GM21619 (cell line): Measurements from ENCODE around the gene POLE.

Experiments
- ATAC-seq: cut with Tn5 transposase; IDR thresholded peaks from one replicate; pipeline ENCODE4 v1.9.1; 2021; ENCODE audit not compliant: unreplicated experiment

The POLE gene

DNA sequence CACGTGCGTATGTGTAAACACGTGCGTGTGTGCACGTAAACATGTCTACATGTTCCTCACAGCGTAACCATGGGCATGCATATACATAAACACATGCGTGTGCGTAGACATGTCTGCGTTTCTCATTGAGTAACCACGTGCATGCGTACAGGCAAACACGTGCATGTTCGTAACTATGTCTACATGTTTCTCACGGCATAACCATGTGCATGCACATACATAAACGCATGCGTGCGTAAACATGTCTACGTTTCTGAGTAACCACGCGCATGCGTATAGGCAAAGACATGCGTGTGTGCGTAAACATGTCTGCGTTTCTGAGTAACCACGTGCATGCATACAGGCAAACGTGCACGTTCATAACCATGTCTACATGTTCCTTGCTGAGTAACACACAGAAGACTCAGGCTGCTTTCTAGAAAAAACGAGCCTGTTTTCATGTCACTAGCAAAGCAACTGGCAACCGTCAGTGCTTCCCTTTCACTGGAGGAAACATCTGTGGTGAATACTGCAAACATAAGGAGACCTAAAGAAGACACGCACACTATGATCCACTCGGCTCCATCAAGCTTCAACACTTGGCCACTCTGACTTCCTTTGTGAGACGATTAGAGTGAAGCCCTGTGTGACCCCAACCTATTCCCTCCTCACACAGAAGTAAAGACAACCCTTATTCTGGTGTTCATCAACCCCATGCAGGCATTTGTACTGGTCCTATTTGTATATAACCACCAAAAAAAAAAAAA, 28.8 kb downstream of the POLE start:
- no peak for ATAC-seq

DNA sequence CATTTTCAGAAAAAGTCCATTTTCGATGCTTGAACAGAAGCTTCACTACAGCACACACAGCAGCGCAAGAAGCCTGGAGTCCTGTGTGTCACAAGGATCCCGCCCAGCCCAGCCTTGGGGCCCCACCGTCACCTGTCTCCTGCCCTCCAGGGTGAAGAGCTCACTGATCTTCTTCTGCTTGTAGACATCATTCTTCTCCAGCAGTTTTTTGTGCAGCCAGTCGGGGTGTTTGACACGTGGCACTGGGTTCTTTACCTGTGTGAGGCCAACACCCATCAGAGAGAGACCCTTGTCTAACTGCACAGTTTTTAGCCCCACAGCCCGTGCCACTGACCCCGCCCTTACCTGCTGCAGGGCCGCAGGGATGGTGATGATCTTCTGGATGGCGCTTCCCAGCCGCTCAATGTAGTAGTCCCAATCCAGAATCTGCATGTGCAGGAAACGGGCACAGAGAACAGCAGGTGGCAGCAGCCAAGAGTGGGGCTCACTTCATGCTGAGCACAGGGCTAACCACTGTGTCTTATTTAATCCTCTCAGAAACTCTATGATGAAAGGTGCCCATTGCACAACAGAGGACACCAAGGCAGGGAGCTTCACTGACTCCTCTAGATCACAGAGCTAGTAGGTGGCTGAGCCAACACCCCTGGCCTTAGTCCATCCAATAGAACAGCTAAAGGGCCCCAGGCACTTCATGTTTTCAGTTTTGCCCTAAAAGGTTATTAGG, 30.0 kb downstream of the POLE start:
- ATAC-seq = no peak

DNA sequence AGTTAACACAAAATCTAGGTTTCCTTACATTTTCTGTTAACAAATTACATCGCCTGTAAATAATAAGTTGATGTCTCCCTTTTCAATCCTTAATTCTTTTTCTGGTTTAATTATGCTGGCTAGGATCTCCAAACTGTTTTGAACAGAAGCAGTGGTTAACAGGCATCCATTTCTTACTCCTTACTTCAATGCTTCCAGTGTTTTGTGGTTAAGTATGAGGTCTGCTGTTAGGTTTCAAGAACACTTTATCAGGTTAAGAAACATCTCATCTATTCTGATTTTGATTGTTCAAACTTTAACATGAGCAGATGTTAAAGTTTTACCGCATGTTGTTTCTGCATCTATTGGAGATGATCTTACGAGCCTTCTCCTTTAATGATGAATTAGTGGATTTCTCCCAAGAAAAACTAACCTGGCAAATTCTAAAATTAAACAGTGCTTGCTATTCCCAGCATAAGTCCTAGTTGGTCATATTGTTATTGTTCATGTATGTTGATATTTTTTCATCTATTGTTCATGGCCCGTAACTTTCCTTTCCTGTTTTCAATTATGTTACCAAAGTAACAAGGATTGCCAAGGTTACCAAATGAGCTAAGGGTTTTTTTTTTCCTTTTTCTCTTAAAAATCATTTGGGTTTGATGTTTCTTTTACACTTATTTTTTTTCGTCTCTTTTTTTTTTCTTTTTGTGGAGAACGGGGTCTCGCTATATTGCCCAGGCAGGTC, 33.4 kb downstream of the POLE start:
- ATAC-seq = no peak

DNA sequence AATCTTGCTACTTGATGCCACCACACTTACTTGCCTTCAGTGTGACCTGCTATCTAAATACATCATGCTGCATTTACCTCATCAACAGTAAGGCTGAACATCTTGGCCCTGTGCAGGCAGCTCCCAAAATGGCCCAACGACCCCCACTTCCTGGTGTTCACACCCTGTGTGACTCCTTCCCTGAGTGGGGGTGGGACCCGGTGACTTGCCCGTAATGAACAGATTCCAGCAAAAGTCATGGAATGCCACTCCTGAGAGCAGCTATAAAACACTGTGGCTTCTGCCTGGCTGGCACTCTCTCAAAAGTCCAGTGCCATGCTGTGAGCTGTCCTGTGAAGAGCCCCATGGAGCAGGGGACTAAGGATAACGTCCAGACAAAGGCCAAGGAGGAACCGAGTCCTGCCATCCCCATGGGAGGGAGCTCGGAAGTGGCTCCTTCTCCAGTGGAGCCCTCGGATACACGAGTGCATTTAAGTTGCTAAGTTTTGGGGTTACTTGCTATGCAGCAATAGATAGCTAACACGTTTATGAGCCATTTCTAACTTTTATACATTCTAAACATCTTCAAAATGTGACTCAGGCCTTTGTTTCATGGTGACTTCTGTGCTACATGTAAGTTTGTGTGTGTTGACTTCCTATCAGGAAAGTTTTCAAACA, 35.6 kb downstream of the POLE start:
- no peak for ATAC-seq

DNA sequence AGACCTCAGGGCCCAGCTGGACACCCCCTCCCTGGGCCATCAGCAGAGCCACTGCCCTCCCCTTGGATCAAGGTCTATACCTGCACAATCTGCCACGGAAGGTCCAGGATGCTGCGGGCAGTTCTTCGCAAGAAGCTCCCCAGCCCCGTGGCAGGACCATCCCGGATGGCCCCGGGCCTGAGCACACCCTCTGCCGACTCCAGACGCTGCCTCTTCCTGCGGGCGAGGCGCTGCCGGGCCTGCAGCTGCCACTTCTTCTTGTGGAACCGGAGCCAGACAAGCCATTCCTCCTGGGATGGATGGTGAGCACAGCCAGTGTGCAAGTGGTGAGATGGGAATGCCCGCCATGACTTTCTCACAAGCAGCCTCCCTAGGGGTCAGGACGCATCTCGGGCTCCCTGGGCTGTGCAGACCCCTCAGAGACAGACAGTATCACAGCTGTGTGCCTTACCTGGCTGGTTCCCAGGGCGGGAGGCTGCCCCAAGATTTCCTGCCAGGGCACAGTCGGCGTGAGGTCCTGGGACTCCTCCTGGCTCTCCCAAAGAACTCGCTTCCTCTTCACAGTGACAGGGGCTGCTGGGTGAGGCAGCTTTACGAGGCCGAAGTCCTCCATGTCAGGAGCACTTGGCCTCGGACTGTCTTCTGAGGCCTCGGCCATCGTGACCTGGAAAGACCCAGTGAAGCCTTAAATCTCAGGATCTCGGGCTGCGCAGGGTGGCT, 37.8 kb downstream of the POLE start:
- no peak for ATAC-seq

DNA sequence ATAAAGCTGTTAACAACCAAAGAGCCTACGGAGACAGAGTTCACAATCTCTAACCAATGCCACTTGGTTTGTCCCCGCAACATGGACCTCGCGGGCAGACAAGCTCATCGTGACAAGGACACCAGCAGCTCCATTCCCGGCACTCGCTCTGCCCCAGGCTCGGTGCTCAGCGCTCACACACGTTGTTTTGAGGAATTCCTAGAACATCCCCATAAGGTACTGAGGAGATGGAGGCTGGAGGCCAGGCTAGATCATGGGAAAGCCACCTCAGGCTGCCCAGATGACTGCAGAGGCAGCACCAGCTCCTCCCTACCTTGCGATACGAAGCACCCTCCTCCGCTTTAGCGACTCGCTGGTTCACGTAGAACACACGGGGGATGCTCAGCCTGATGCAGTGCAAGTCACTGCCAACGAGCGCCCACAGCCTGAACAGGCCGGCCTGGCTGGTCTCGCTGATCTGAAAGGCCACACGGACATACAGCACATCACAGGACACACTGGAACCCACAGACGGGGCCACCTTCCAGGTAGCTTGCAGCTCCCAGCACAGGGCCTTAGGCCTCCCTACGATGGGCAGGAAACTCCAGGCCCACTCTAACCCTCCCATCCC, 38.4 kb downstream of the POLE start:
- no peak for ATAC-seq

DNA sequence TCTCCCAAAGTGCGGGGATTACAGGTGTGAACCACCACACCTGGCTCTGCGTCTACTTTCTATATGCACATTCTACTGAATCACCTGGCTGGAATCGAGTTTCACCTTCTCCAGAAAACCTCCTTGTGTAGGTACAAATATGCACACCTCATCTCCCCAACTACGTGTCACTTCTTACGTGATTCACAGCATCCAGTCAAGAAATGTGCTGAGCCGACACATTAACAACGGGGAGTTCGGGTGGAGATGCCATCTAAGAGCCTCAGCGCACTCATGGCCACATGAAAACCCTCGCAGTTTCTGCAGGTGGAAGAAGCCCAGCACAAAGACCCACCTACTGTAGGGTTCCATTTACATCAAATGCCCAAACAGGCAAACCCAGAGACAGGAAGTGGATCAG, 39.3 kb downstream of the POLE start:
- no peak for ATAC-seq

DNA sequence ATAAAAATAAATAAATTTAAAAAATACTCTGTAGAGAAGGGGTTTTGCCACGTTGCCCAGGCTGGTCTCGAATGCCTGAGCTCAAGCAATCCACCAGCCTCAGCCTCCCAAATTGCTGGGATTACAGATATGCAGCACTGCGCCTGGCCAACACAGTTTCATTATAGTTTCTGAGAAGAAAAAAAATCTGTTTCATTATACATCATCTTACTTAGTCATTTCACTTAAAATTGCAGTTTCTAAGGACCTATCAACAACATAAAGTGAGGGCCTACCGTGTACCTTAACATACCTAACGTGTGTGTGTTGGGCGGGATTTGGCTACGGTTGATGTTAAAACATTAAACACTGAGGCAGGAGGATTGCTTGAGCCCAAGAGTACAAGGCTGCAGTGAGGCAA, 40.3 kb downstream of the POLE start:
- no peak for ATAC-seq

DNA sequence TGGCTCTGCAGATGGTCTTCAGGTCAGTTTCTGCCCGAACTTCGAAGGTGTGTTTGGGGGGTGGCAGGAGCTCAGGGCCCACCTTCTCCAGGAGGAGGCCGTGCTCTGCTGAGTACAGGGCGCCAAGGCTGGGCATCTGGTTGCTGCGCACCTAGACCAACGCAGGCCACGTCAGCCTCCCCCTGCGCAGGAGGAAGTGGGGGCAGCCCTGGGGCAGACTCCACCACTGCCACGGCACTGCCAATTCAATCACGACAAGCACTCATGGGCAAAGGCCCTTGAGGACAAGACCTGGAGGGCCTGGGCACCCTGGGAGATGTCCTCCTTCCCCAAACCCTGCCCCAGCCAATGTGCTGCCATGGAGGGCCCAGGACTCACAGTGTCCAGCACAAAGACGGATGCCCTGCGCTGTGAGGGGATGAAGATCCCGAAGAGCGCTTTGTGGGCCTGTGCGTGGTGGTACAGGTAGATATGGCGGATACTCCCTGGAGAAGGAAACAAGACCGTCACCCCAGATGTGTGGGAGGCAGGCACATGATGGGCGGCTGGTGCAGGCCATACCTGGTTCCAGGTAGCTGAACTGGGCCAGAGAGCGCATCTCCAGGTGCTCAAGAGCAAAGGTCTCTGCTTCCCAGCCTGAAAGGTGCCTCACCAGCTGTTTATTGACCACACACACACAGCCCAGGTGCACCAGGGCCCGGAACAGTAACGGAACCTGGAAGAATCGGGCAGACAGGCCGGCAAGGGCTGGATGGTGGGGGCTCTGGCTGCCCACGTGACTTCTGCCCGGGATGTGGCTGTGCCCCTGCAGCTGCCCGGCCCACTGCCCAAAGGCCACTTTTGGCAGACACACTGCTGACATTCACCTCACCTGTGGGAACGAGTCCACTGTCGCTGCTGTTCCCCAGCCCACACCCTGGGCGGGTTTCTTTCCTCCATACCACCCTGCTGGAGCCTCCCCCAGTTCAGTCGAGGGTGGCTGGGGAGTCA, 44.0 kb downstream of the POLE start:
- no peak for ATAC-seq

DNA sequence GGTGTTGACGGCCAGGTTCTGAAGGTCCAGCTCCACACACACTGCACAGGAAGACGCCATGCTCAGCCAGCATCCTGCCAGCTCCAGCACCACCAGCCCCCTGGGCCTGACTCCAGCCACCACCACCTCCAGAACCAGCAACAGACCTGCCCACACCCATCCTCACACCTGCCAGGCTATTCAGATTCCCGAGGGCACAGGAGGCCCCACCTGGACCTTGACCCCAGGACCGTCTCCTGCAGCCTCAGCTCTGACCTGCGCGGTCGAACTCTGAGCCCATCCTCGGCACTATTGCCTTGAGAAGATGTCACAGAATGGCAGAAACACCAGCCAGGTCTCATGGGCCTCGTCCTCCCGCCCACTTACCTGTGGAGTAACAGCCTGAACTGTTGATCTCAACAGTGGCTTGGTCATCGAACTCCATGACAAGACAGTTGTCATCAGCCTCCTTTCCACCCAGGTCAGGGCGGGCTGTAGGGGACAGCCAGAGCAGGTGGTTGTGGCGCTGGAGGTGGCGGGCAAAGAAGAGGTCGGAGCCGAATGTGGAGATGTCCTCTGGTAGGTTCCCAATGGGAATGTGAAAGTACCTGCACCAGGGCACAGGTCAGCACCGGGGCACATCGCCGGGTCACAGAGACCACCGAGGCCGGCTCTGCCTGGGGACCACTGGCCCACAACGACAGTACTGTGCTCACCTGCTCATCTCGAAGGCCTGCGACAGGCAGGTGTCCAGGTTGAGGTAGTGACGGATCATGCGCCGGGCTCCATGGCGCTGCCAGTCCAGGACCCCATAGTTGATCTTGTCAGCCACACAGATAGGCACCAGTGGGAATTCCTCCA, 45.1 kb downstream of the POLE start:
- ATAC-seq = no peak

DNA sequence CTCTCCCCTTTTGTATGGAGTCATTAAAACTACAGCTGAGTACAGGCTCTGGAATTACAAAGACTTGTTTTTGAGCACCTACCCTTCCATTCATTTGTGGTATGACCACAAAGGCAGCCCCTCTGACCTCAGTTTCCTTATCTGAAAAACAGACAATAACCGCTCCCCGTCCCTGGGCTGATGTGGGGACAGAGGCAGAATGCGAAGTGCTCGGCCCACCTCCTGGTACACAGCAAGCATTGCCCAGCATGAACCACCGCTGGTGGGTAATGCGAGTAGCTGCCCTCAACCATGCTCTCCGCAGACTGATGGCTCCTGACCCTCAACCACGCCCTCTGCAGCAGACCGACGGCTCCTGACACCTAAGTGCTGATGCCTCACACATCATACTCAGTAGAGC, 46.2 kb downstream of the POLE start:
- no peak for ATAC-seq

DNA sequence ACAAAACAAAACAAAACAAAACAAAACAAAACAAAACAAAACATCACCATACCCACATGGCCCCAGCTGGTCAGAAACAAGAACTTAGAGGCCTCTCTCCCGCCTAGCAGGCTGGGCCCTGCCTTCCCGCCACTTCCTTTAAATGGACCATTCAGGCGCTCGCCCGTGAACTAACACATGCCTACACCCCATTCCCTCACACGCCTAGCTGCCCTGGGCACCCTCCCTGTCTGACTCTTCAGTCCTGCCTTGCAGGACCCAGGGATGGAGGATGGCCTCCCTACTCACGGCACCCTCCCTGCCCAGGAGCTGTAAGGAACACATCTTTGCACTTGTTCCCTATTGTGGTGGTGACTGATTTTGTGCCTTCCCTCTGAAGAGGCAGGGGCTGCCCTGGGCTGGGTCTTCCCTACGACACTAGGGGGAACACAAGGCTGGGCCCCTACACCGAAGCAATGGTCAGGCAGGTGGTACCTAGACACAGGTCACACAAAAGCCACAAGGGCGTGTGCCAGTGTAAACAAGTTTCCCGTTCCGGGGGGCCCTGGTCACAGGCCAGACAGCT, 47.1 kb downstream of the POLE start:
- no peak for ATAC-seq

DNA sequence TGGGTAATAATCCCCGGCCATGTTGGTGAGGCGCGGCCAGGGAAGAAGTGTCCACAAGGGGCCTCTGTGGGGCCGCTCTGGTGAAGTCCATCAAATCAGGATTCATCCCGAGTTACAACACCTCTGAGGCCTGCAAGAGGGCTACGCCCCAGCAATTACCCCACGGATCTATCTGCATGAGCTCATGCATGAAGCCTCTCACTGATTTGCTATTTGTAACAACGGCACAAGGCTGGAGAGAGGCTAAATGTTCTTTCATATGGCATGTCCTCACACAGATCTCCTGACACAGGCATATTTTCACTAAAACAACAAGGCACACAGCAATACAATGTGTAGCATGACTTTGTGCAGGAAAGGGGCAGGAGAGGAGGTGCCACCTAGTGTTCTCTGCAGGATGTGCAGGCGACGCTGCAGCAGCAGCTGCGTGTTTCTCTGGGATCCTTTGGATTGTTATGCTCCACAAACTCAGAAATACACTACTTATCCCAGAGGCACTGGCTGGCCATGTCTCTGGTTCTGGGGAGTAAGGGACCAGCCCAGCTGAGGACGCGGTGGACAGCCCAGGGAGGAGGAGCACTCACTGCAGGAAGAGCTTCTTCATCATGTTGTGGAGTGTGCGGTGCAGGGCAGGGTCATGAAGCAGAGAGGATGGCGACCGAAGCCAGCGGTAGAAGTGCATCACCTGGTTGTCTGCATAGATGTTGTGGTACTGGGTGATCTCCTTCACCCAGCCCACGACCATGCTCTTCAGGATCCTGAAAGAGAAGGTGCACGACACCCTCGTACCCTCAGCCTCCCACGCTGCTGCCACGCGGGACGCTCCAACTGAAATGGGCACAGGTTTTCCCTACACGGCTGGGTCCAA, 48.4 kb downstream of the POLE start:
- no peak for ATAC-seq

DNA sequence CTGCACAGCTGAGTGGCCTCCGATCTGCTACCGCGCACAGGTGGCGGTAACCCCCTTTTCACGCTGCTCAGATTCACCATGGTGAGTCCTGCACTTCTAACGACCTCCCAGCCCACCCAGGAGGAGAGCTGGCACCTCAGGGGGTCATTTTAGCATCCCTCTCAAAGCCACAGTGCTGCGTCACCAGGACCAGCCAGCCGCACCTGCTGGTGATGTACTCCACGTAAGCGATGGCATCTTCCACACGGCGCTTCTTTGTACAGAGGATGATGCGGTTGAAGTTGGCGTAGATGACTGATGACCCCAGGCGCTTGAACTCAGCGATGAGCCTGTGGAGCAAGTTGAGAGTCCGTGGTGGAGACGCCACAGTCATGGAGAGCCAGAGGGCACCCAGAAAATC, 49.3 kb downstream of the POLE start:
- ATAC-seq = no peak

DNA sequence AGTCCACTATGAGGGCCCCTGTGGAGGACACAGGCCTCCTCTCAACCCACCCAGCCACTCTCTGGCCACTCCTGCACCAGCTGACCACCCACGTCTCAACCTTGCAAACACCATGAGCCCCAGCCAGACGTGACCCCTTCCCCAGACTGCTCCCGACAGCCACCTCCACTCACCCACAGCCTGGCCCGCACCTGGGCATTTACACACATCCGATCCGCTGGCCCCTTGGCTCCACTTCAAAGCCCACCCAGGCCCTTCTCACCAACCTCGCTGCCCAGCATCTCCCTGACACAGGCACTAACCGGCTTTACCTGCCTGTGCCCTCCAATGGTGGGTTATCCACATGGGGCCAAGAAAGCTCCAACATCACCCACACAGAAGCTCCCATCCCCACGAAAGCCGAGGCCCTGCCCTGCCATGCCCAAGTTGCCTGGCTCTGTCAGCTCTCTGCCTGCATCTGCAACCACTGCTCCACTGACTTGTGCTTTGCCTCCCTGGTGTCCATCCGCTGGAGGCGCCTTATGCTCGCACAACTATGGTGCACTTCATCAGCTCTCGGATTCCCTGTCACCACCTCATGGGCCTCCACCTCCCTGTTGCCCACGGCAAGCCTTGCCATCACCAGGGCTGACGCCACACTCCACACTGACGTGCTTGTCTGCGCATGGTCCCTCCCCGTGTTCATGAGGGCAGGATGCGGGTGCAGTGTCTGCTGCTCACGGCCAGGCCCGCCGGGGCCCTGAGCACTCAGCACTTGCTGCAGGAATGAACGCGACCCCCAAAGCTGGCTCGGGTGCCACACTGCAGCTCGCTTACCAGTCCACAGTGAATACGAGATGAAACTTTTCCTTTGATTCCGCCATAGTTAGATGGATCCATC, 51.8 kb downstream of the POLE start:
- ATAC-seq = no peak

DNA sequence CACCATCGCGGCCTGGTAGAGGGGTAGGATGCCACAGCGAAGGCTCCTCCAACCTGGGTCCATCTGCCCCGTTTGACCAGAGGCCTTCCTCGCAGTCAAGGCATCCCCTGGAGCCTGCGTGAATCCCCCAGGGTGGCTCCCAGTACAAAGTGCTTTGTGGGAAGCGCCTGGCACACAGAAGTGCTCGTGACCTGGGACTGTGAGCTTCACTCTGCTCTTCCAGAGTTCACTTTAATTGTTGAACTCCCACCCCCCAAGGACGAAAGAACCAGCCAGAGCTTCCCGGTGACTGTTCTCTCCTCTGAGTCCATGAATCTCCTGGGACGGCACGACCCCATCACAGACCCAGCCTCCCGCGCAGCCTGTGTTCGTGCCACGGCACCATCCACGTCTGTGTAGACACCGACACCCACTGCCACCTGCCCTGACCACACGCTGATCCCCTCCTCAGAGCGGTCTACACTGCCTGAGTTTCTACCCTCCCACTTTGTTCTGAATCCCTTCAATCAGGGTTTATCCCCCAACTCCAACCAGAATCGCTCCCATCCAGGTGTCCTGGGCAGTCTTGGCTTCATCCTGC, 52.6 kb downstream of the POLE start:
- ATAC-seq = no peak
